GM19023 (cell line): ENCODE results near the gene PDXDC1.
"Not testable (repeated sequence)": the region's sequence is repeated elsewhere in the genome, so short reads cannot be mapped to it uniquely, and the experiment has no call there.

Source experiments
- ATAC-seq: cut with Tn5 transposase; IDR thresholded peaks from one replicate; pipeline ENCODE4 v1.9.1; 2021; ENCODE audit warnings: mild to moderate bottlenecking, moderate library complexity; ENCODE audit not compliant: unreplicated experiment

Gene PDXDC1

DNA sequence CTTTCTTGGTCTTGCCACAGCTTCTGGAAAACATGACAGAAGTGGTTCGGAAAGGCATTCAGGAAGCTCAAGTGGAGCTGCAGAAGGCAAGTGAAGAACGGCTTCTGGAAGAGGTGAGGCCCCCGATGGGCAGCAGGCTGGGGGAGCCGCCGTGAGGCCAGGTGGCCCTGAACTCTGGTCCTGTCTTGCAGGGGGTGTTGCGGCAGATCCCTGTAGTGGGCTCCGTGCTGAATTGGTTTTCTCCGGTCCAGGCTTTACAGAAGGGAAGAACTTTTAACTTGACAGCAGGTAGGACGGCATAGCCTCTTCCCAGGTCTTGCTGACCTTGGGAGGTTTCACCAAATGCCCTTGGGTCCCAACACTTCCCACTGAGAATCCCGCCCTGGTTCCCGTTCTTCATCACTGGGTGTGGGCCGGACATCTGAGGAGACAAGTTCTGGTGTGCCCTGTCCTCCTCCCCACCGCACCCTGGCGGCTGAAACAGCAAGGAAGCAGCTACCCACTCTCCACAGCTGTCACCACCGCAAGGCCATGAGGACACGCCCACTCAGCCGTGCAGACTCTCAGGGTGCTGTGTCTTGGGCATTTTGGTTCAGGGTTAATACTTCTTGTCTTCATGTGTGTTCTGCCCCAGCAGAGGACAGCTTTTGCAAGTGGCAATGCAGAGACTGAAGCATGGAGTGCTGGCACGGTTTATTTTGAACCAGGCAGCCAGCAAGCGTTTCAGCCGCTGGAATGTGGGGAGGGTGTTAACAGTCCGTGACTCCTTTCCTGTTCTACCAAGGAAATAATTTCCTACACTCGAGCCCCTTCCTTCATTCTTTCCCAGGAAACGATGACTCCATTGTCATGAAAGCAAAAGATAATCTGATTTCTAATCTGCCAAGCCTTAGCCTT is 59.7 kb downstream of the PDXDC1 start:
- ATAC-seq = no peak

DNA sequence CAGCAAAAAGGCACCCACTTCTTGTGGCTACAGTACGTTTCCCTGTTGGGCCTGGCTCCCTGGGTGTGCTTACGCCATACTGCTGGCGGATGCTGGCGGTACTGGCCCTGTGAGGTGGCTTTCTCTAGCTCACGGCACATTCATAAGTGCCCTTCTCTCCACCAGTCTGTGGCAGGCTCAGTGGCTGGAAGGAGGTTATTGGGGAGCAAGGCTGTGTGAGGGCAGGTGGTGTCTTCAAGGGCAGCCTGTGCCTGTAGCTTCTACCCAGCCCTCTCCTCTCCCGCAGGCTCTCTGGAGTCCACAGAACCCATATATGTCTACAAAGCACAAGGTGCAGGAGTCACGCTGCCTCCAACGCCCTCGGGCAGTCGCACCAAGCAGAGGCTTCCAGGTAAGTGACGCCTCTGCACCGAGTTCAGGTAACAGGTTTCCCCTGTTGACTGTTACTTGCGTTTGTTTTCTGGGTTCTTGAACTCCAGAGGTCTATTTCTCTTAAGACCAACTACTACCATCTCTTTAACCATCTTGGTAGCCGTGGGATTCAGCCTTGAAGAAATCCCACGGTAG is 60.4 kb downstream of the PDXDC1 start:
- no peak for ATAC-seq

DNA sequence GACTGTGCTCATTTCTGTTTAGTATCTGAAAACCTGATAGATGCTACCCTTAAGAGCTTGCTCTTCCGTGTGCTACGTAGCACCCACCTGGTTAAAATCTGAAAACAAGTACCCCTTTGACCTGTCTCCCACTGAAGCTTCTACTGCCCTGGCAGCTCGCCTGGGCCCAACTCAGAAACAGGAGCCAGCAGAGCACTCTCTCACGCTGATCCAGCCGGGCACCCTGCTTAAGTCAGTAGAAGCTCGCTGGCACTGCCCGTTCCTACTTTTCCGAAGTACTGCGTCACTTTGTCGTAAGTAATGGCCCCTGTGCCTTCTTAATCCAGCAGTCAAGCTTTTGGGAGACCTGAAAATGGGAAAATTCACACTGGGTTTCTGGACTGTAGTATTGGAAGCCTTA is 62.2 kb downstream of the PDXDC1 start:
- no peak for ATAC-seq

DNA sequence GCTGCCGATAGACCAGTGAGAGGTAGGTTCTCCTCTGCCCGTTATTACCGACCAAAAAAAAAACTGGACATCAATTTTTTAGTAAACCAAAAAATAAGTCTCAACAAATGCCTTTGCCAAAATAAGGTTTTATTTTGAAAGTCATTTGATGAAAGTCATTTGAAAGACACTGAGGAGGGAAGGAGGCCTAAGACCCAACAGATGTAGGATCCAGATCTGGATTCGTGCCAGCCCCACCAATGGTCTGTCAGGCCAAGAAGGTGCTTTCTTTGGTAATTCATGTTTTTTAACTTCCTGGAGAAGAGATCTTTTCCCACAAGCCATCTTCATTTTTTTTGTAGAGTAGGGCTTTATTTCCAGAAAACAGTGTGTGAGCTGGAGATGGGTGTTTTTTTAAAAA is 62.9 kb downstream of the PDXDC1 start:
- no peak for ATAC-seq

DNA sequence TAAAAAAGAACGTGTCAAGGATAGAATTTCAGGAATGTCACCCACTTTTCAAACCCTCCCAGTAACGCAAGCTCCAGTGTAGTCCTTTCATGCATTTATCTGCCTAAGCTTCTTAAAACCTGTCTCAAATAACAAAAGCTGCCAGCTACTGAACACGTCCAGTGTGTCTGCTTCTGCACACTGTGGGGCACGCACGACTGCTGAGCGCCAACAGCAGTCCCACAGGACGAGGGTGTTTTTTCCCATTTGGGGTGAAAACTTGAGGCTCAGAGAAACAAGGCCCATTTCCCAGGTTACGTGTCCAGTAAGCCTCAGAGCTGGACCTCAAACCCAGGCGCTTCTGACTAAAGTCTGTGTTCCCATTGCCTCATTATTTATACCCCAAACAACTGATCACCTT is 63.9 kb downstream of the PDXDC1 start:
- ATAC-seq = no peak

DNA sequence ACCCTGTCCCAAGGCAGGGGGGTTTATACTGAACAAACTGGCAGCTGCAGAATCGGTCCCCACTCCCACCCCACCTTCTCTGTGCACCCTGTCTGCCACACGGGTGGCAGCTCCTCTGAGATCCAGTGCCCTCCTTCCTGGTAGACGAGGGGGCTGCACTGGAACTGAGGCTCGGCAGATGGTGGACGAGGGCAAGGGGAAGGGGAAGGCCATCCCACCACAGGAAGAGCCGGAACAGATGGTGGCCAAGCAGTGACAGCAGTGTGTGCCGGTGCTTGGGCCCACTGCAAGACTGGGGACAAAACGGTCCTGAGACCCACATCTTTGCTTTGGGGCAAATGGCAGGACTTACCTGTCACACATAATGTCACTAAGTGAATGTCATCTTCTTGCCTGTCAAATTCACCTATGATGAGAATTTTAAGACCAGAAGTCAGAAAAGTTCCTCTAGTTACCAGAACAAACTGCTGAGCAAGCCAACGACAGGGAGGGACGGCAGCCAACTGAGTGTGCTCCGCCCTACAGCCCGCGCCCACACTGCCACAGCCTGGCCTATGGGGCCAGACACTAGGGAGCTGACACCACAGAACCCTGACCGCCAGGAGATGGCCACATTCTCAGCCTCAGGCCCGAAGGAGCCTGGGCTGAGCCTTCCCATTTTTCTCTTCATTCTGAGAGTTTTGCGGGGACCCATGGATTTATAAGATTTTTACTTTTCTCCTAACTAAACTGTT is 66.6 kb downstream of the PDXDC1 start:
- no peak for ATAC-seq

DNA sequence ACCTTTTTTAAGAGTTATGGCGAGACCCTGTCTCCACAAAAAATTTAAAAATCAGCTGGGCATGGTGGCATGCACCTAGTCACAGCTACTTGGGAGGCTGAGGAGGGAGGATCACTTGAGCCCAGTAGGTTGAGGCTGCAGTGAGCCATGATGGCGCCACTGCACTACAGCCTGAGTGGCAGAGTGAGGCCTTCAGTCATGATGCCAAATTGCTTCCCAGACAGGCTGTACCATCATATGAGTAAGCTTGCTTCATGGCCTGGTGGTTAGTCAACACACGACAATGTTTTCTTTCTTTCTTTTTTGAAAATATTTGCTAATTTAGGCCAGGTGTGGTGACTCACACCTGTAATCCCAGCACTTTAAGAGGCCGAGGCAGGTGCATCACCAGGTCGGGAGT is 68.5 kb downstream of the PDXDC1 start:
- ATAC-seq = no peak

DNA sequence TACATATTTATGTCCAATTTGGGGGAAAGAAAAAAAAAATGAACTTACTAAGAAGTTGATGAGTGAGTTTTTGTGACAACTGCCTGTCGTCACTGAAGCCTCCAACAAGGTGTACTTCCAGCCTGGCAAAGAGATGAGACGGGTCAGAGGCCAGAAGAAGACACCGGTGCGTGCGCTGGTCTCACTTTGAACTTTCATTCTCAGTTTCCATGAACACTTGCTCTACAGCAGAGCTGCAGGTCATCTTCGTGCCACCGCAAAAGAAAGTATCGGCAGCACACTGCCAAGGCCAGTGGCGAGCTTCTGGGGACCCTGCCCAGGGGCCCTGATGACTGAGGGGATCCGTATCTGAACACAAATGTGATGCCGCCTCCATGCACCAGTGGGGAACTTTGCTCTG is 69.5 kb downstream of the PDXDC1 start:
- no peak for ATAC-seq

DNA sequence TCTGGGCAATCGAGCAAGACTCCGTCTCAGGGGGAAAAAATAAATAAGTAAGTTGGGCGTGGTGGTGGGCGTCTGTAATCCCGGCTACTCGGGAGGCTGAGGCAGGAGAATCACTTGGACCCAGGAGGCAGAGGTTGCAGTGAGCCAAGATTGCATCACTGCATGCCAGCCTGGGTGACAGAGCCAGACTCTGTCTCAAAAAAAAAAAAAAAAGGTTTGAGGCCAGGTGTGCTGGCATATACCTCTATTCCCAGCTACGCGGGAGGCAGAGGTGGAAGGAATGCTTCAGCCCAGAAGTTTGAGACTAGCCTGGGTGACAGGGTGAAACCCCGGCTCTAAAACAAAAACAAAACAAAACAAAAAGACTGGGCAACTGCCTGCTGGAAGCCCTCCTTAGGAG is 70.4 kb downstream of the PDXDC1 start:
- ATAC-seq = not testable (repeated sequence)

DNA sequence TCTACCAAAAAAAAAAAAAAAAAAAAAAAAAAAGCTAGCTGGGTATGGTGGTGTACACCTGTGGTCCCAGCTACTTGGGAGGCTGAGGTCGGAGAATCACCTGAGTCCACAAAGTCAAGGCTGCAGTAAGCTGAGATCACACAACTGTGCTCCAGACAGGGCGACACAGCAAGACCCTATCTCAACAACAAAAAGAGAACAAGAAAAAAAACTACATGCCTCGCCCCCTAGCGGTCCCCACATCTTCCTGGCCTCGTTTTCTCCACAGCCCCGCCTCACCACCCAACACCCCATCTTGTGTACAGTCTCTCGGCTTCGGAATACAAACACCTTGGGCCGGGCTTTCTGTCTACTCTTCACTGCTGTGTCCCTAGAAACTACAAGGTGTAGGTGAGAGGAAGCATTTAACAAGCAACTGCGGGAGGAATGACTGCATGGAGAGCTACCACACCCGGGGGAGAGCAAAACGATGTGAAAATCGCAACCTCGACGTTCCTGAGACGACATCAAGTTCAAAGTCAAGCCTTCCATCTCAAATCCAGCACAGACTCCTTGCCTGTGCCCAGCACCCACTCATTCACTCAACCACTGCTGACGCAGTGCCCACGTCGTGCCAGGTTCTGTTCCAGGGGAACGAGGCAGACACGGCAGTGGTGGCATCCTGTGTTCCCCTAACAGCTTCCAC is 72.0 kb downstream of the PDXDC1 start:
- ATAC-seq = no peak

DNA sequence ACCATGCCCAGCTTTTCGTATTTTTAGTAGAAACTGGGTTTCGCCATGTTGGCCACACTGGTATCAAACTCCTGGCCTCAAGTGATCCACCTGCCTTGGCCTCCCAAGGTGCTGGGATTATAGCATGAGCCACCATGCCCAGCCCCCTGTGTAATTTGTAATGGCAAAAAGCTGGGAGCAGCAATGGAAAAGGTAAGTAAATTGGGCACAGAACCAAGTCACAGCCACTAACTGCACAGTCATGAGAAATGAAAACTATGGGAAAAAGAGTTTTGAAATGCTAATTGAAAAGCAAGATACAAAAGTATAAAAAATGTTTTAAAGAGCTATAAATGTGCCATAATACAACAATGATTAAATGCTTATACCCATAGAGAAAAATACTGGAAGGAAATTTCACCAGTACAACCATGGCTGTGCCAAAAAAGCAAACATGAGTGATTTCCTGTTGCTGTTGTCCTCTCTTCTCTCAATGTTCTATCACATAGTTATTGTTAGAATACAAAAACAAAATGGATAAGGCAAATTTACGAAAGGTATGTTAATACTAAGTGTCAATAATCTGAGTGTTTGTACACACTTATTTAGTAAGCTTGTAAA is 74.9 kb downstream of the PDXDC1 start:
- ATAC-seq = no peak

DNA sequence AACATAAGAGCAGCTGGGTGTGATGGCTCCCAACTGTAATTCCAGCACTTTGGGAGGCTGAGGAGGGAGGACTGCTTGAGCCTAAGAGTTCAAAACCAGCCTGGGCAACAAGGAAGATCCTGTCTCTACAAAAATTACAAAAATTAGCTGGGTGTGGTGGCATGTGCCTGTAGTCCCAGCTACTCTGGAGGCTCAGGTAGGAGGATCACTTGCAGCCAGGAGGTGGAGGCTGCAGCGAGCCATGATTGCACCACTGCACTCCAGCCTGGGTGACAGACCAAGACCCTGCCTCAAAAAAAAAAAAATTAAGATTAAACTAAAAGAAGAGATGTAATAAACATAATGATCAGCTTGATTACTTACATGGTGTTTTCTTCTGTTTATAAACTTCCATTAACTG is 75.6 kb downstream of the PDXDC1 start:
- ATAC-seq = not testable (repeated sequence)

DNA sequence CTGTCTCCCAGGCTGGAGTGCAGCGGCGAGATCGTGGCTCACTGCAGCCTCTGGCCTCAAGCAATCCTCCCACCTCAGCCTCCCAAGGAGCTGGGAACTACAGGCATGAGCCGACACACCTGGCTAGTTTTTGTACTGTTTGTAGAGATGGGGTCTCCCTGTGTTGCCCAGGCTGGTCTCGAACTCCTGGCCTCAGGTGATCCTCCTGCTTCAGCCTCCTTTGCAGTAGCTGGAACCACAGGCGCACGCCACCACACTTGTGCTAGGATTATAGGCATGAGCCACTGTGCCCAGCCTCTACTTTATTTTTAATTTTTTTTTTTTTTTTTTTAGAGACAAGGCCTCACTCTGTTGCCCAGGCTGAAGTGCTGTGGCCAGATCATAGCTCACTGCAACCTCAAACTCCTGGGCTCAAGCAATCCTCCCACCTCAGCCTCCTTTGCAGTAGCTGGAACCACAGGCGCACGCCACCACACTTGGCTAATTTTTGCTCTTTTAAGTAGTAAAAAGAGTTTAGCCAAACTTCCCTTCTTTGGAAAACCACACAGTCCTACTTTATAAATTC is 76.6 kb downstream of the PDXDC1 start:
- ATAC-seq = no peak

DNA sequence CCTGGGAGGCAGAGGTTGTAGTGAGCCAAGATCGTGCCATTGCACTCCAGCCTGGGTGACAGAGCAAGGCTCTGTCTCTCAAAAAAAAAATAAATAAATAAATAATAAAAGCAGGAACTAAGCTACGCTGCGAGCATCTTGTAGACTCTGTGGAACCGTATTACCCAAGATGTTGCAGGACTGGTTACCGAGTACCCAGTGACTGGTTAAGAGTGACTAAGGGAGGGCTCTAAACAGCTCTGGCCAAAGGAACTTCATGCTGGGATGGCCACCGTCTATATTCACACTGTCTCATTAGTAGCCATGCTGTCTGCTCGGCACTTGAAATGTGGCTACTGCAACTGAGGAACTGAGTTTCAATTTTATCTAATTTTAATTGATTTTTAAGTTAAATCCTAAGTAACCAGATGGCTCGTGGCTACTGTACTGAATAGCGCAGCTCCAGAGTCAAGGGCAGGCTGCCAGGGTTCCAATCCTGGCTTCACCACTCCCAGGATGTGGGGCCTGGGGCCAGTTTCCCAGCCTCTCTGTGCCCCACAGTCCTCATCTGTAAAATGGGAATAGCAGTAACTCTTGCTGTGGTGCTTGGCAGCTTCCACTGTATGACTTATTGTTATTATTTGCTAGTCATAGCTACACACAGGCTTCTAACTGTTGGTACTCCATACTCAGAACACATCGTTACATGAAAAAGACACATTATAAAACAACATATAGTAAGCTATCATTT is 78.1 kb downstream of the PDXDC1 start:
- ATAC-seq = no peak

DNA sequence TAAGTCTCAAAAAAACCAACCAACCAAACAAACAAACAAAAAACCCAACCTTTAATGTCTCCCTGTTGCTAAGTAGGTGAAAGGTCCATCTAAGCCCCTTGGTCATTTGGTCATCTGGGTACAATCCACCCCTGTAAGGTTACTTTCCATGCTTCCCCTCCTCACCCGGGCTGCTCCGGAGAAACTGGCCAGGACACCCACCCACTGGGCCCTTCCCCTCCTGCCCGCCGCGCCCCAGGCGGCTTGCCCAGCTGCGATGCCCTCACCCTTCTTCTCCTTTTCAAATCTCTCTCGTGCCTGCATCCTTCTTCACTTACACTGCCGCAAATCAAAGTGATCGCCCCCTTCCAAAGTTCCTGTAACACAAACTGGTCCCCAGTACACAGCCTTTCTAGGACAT is 79.1 kb downstream of the PDXDC1 start:
- no peak for ATAC-seq

DNA sequence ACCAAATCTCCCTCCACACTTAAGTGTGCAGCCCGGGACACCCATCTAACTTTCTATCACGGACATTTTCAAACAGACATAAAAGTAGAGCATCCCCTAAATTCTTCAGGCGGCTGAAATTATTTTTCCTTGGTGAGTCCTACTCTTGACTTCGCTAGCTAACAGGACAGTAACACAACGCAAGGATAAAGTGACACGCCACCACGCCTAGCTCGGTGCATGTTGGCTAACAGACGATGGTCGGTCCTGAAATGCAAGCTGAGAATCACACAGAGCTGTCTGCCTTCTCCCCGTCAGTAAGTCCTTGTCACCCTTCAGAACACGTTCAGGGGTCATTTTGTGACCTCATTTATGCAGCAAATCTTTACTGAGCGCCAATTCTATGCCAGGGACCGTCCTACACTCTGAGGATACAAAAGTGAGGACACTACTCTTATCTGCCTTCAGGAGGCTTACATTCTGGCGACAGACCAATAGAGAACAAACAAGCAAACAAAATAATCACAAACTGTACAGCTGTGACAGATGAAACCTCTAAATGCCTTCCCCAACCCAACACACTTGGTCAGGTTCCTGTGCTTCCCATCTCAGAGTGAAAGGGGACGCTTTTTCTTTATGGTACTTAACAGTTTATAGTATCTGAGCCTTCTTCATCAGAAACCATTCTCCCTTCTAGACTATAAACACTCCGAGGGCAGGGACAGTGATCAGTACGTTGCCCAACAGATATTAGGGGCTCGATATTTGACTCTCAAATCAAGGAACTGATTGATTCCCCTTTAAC is 79.7 kb downstream of the PDXDC1 start:
- no peak for ATAC-seq

DNA sequence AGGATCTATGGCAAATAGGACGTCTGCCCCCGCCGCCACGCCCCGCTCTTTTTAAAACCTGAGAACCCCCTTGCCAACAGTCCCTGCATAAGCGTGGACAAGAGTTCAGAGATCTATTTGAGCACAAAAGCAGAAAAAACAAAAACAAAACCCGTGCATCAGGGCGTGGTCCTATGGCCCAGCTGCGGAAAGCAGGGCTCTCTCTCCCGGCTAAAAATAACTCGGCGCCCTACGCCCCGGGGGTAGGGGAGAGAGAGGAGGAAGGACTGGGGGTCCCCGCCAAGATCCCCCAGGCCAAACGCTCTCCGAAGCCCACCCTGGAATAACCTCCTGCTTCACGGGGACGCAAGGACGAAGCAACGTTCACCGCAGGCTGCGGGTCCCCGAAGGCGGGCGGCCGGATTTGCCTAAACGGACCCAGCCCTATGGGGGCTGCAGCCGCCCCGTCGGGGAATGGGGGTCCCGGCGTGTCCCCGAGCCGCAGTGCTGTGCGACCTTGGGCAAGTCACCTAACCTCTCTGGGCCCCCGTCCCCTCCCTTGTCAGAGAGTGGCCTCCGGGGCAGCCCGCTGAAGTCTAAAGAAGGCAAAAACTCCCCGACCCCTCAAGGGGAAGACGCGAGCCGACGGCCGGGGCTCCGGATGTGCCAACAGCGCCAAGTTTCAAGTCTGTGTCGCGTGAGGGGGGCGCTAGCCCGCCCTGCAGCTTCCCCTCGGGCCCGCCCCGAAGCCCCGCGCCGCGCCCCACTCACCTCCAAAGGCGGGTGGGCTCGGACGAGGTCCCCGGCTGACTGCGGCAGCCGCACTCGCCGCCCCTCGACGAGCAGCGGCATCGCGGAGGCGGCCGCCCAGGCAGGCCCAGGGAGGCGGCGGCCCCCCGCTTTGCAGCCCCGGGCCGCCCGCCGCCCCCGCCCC is 80.6 kb downstream of the PDXDC1 start:
- ATAC-seq = peak; percentile 68
